ENCODE results near the gene PREB.

- no peak for TF ChIP-seq CTCF (IDR thresholded peaks at IDR 0.05)
- no peak for TF ChIP-seq POLR2A (IDR thresholded peaks at IDR 0.05)
- TF ChIP-seq EP300 (IDR thresholded peaks at IDR 0.05) = no peak
Observed at GRCh38 chr2:27130396-27130795, 4.0 kb downstream of the PREB start.
